Spleen (tissue), 11 donors: ENCODE results near the gene ERGIC2. TPM values are rescaled to one million over a fixed set of nuclear protein-coding genes. Genes with fewer than 3 reads are reported as not detected.

Experiments
- DNase-seq: peaks from one replicate; pipeline ENCODE4 v3.0.0-alpha.2; 2020
- H3K27ac ChIP-seq, 8 donors: fragments of 200-600 bp; sonication (generic) in 7 of 8; 1 replicate in 4 of 8; 2 replicates in 4 of 8; pipeline versions ENCODE4 v1.5.0 to v1.8.0; 2016 to 2021; ENCODE audit warnings: inconsistent platforms in 4 of 8, mild to moderate bottlenecking in 4 of 8, moderate library complexity in 1 of 8
- H3K27me3 ChIP-seq, 7 donors: fragments of 200-600 bp; sonication (generic) in 6 of 7; replicated peaks in 1 of 7; 1 replicate in 4 of 7; 2 replicates in 3 of 7; pipeline versions ENCODE4 v1.5.0 to v1.8.0; 2016 to 2021; ENCODE audit warnings: inconsistent platforms in 3 of 7, mild to moderate bottlenecking in 1 of 7
- H3K36me3 ChIP-seq, 6 donors: fragments of 200-600 bp; sonication (generic) in 5 of 6; 1 replicate in 4 of 6; 2 replicates in 2 of 6; pipeline versions ENCODE4 v1.5.0 to v1.8.0; 2016 to 2021; ENCODE audit warnings: inconsistent platforms in 2 of 6
- H3K4me1 ChIP-seq, 6 donors: fragments of 200-600 bp; sonication (generic) in 5 of 6; 1 replicate in 3 of 6; 2 replicates in 3 of 6; pipeline versions ENCODE4 v1.5.0 to v1.8.0; 2016 to 2021; ENCODE audit warnings: inconsistent platforms in 3 of 6
- H3K4me3 ChIP-seq, 8 donors: fragments of 200-600 bp; sonication (generic) in 7 of 8; 1 replicate in 4 of 8; 2 replicates in 4 of 8; pipeline versions ENCODE4 v1.5.0 to v1.8.0; 2016 to 2021; ENCODE audit warnings: inconsistent platforms in 4 of 8, mild to moderate bottlenecking in 4 of 8, moderate library complexity in 2 of 8
- H3K9me3 ChIP-seq, 8 donors: fragments of 200-600 bp; sonication (generic) in 7 of 8; 1 replicate in 4 of 8; 2 replicates in 4 of 8; pipeline versions ENCODE4 v1.5.0 to v1.8.0; 2016 to 2021; ENCODE audit warnings: inconsistent platforms in 4 of 8
- POLR2A ChIP-seq, 3 donors: fragments of 450-650 bp; IDR thresholded peaks; one replicate each; pipeline ENCODE4 v1.5.1; 2017; ENCODE audit warnings: antibody characterized with exemption in 3 of 3, mild to moderate bottlenecking in 1 of 3
- POLR2AphosphoS5 ChIP-seq, 3 donors: sonication (generic); formaldehyde crosslinking; IDR thresholded peaks; one replicate each; pipeline ENCODE4 v1.5.1; 2017; ENCODE audit warnings: antibody characterized with exemption in 3 of 3
- WGBS, 5 donors: extraction: QIAGEN DNeasy Blood & Tissue Kit in 3 of 5; methylation state at CpG; one replicate each; pipeline versions ENCODE4 v1.1.5 to v1.1.7; 2013 to 2018; 5-methylcytosine and 5-hydroxymethylcytosine counted together
- intact Hi-C: fragments of 100-400 bp; cut with DNase I; formaldehyde crosslinking; loops from one replicate; pipeline ENCODE4 v1.15.0; 2023; ENCODE audit warnings: low total_unique reads
- polyA plus RNA-seq, 3 donors: library from polyadenylated mRNA; stranded (reverse); fragments of 200-250 nt; gene quantifications; one replicate each; pipeline ENCODE4 v1.2.1, GENCODE V29; 2013
- total RNA-seq, 7 donors: library from RNA; depleted of rRNA in 3 of 7; stranded (reverse); fragments of >200 nt in 3 of 7; fragmentation: NEBNext Ultra II Directional in 4 of 7; extraction: Animal tissue kit (Norgen Biotek cat#: 25700) in 4 of 7; gene quantifications; one replicate each; pipeline versions ENCODE4 v1.1.0 to v1.2.1, GENCODE V29; 2016 to 2021
- TF ChIP-seq, protein P1 (sequence below), 11 experiments: fragments of 200-600 bp in 7 of 11; fragments of 450-650 bp in 4 of 11; sonication (generic) in 4 of 11; IDR thresholded peaks in 8 of 11; conservative IDR thresholded peaks in 3 of 11; 1 replicate in 7 of 11; 2 replicates in 4 of 11; pipeline versions ENCODE4 v1.4.0 to v1.8.0; 2016 to 2021; ENCODE audit warnings: antibody characterized with exemption in 11 of 11, inconsistent platforms in 4 of 11, mild to moderate bottlenecking in 1 of 11
- donor health status: healthy with polysubstance abuse.
- donor health status: DM: no; HTN: no; CAD: no; lungs with moderate emphysema.
- donor health status: DM: no; HTN: no; CAD: no.
- donor health status: Bipolar disorder and iron deficiency.
- donor health status: healthy.
- donor health status: DM: no; HTN: no; CAD: no.
- donor health status: DM: yes; HTN: yes; CAD: no.

Gene ERGIC2
- total and polyA plus RNA-seq, 10 donors = 26.6 to 65.2 (median 51.2) TPM

DNA sequence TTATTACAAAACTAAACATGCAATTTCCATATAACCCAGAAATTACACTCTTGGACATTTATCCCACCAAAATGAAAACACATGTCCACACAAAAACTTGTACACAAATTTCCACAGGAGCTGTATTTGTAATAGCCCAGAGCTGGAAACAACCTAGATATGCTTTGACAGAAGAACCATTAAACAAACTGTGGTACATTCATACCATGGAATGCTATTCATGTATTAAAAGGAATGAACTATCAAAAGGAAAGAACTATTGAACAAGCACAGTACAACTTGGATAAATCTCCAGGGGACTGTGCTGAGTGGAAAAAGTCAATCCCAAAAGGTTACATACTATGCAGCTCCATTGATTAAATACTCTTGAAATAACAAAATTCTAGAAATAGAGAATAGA lies 35.8 kb upstream of the ERGIC2 start:
- intact Hi-C loops = no loop called here
- Histone ChIP-seq H3K36me3 (no peaks in the 10 kb centered on the region), H3K27me3 (peaks cover 0 to 7% (median 0%) of the 10 kb centered on the region in 7 donors), H3K27ac (no peak overlapping the region), H3K4me1 (no peaks in the 10 kb centered on the region), H3K4me3 (no peak overlapping the region), H3K9me3 (no peaks in the 10 kb centered on the region)
- TF ChIP-seq, protein P1, sequence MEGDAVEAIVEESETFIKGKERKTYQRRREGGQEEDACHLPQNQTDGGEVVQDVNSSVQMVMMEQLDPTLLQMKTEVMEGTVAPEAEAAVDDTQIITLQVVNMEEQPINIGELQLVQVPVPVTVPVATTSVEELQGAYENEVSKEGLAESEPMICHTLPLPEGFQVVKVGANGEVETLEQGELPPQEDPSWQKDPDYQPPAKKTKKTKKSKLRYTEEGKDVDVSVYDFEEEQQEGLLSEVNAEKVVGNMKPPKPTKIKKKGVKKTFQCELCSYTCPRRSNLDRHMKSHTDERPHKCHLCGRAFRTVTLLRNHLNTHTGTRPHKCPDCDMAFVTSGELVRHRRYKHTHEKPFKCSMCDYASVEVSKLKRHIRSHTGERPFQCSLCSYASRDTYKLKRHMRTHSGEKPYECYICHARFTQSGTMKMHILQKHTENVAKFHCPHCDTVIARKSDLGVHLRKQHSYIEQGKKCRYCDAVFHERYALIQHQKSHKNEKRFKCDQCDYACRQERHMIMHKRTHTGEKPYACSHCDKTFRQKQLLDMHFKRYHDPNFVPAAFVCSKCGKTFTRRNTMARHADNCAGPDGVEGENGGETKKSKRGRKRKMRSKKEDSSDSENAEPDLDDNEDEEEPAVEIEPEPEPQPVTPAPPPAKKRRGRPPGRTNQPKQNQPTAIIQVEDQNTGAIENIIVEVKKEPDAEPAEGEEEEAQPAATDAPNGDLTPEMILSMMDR (IDR thresholded peaks at IDR 0.05 in 8 of 11, conservative IDR thresholded peaks at IDR 0.05 in 3 of 11) = no peak
- TF ChIP-seq POLR2AphosphoS5 (IDR thresholded peaks at IDR 0.05) (no peak), POLR2A (IDR thresholded peaks at IDR 0.05) (no peak)
- no peak for DNase-seq

- no peak for DNase-seq
- WGBS, 5 donors = 44 to 57% (median 49%) methylated on average over 4 of the region's 4 CpGs
- Histone ChIP-seq H3K9me3 (no peaks in the 10 kb centered on the region), H3K4me1 (no peaks in the 10 kb centered on the region), H3K27me3 (peaks cover 0 to 7% (median 0%) of the 10 kb centered on the region in 7 donors), H3K27ac (no peak overlapping the region), H3K36me3 (no peaks in the 10 kb centered on the region), H3K4me3 (no peak overlapping the region)
- TF ChIP-seq, protein P1 (IDR thresholded peaks at IDR 0.05 in 8 of 11, conservative IDR thresholded peaks at IDR 0.05 in 3 of 11) = no peak
- no peak for TF ChIP-seq POLR2A (IDR thresholded peaks at IDR 0.05)
- TF ChIP-seq POLR2AphosphoS5 (IDR thresholded peaks at IDR 0.05) = no peak
- intact Hi-C loops = no loop called here
These were observed 34.1 kb upstream of the ERGIC2 start for GRCh38 chr12:29415111-29415510.

DNA sequence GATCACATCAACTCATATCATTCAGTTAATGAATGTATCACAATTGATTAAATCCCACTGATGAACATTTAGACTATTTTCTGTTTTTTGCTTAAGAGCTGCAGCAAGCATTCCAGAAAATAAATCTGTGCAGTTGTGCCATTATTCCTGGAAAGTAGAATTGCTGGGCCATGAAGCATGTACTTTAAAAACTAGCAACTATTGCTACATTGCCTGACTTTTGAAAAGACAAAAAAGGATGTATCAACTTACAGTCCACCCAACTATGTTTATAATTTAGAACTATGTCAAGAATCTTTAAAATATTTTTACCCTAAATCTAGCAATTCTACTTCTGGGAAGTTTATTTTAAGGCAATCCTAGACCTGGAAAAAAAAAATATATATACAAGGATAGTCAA lies 33.4 kb upstream of the ERGIC2 start:
- Histone ChIP-seq H3K27ac (no peak overlapping the region), H3K27me3 (peaks cover 0 to 7% (median 0%) of the 10 kb centered on the region in 7 donors), H3K9me3 (no peaks in the 10 kb centered on the region), H3K4me3 (no peak overlapping the region), H3K4me1 (no peaks in the 10 kb centered on the region), H3K36me3 (no peaks in the 10 kb centered on the region)
- no peak for DNase-seq
- TF ChIP-seq, protein P1 (IDR thresholded peaks at IDR 0.05 in 8 of 11, conservative IDR thresholded peaks at IDR 0.05 in 3 of 11) = no peak
- TF ChIP-seq POLR2A (IDR thresholded peaks at IDR 0.05) (no peak), POLR2AphosphoS5 (IDR thresholded peaks at IDR 0.05) (no peak)
- intact Hi-C loops = no loop called here

- Histone ChIP-seq H3K27ac (no peak overlapping the region), H3K4me3 (no peak overlapping the region), H3K9me3 (no peaks in the 10 kb centered on the region), H3K36me3 (peaks cover 0 to 5% (median 0%) of the 10 kb centered on the region in 6 donors), H3K4me1 (no peaks in the 10 kb centered on the region), H3K27me3 (no peaks in the 10 kb centered on the region)
- intact Hi-C loops = no loop called here
- 61 to 74% (median 71%) methylated on average over 4 of the region's 4 CpGs for WGBS, 5 donors
- TF ChIP-seq, protein P1 (IDR thresholded peaks at IDR 0.05 in 8 of 11, conservative IDR thresholded peaks at IDR 0.05 in 3 of 11) = no peak
- no peak for TF ChIP-seq POLR2A (IDR thresholded peaks at IDR 0.05)
- TF ChIP-seq POLR2AphosphoS5 (IDR thresholded peaks at IDR 0.05) = no peak
- DNase-seq = no peak
These were observed 24.6 kb upstream of the ERGIC2 start for GRCh38 chr12:29405561-29405960.
